HG03558 (cell line): Measurements from ENCODE around the gene S1PR3.
"Not testable (repeated sequence)": the region's sequence is repeated elsewhere in the genome, so short reads cannot be mapped to it uniquely, and the experiment has no call there.

ENCODE experiments used
- ATAC-seq: cut with Tn5 transposase; IDR thresholded peaks from one replicate; pipeline ENCODE4 v1.9.1; 2021; ENCODE audit warnings: moderate number of reproducible peaks; ENCODE audit not compliant: unreplicated experiment; ENCODE audit errors: extremely low read depth

Gene S1PR3

DNA sequence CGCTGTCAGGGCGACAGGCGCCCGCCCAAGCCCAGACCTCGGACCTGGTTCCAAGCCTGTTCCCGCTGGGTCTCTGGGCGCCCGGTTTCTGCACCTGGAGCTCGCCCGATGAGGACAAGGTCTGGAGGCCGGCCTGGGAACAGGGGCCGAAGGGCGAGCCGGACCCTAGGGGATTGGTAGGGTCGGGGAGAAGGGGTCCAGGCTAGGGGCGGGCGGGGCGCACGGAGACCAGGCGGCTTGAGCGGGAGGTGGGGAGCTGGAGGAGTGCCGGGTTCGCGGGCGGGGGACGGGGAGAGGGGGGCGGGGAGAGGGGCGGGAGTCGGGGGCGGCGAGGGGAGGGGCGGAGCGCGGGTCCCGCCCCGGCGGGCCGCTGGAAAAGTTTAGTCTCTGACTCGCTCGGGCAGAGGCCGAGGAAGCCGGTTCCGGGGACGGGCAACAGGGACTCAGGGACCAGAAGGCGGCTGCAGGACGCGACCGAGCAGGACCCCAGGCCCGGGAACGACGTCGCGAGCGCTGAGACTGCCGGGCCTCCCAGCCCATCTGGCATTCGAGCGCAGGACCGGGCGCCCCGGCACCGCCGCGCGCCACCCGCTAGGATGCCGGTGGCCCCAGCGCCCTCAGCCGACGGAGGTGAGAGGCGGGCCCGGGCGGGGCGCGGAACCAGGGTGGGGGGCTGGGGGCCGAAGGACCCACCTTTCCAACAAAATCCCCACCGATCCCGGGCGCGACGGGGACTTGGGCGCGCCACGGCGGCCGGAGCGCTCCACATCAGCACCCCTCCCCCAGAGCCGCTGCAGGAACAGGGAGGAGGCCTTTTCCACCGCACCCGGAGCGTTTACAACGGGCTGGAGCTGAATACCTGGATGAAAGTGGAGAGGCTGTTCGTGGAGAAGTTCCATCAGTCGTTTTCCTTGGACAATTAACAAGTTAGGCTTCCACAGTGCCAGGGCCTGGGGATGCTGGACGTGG, at the start of gene S1PR3:
Gene S1PR3 (plus strand): TSS at position 403 of the 969 bp plus-strand sequence. CDS start 9,733 bp downstream, outside the sequence.
- no peak for ATAC-seq

DNA sequence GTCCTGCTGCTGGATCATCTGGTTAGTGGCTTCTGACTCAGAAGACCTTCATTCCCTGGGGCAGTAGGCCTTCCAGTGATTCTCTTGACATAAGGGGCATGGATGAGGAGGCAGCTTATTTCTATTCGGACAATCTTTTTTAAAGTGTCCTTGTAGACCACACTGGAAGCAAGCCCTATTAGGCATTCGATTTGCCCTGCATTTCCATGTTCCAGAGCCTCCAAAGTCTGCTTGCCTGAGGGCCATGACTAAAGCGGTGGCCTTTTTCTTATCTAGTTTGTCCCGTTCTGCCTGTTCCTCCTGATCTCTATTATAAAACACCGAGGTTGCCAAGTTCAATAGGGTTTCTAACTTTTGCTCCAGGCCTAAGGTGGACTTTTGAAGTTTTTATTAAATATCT, 49.7 kb upstream of the S1PR3 start:
- not testable (repeated sequence) for ATAC-seq

DNA sequence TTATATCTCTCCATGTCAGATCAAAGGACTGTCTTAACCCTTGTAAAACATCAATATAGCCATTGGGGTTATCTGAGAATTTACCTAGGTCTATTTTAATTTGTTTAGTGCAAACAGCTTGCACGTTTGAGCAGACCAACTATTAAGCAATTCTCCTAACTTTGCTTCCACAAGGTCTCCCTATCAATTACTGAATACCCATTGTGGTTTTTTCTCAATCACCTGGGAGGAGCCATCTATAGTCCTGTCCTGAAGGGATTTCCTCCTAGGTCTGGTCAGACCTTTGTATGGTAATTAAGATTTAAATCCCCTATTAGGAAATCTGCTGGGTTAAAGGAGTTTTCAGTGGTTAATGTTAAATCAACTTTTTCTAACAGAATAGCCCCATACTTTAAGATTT, 48.9 kb upstream of the S1PR3 start:
- ATAC-seq, result no peak

DNA sequence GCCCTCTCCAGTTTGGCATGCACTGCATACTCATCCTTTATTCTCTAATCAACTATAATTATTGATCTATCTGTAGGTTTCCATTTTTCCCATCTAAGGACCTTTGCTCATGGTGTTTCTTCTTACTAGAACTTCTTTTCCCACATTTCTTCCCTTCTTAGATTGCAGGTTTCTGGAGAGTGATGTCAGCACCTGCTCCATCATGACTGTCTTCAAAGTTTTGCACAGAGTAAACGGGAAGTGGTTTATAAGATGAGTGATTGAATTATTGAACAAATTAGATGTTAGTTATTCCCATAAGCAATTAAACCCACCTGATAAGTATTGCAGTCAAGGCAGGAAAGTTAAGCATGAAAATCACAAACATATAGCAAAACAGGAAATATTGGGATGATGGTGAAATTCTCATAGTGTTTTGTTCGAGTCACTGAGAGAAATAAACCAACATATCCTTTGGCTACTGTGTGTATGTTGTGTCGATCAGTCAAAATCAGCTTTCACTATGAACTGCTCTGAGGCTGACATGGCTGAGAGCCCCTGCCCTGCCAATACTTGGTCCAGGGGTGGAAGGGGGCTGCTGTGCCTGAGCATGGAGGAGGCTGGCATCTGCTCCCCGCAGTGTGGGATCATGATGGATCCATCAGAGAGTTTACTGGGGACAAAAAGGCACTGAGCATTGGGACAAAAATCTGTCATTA, 45.5 kb upstream of the S1PR3 start:
- ATAC-seq, result no peak

DNA sequence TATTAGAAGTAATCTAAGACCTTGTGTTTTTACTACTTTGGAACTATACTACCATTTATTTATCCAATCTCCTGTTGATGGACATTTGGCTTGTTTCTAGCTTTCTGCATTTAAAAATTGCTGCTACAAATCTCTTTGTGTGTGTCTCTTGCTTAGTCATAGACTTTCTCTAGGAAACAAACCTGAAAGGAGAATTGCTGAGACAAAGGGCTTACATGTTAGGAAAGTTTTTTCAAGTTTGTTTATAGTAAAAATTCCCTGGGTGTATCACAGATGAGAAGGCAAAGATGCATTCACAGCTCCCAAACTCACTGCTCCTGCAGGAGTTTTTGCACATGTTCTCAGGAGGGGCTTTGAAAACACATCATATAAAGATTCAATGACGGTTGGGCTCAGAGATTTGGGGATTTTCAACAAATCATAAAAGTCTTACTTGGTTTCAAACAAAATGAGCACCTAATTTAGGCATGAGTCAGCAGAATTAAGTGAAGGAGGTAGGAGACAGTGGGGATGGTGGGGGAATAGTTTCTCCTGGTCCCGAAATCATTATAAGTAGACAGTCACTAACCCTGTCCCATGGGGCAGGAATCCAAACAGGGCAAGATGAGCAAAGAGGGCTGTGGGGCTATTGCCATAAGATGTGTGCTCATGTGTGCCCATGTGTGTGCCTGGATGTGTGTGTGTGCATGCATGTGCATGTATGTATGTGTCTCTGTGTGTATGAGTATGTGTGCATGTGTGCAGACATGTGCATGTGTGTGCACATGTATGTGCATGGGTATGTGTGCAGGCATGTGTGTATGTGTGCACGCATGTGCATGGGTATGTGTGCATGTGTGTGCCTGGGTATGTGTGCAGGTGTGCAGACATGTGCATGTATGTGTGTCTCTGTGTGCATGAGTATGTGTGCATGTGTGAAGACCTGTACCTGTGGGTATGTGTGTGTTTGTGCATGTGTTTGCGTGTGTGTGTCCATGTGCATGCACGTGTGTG, 43.4 kb upstream of the S1PR3 start:
- ATAC-seq, result no peak

DNA sequence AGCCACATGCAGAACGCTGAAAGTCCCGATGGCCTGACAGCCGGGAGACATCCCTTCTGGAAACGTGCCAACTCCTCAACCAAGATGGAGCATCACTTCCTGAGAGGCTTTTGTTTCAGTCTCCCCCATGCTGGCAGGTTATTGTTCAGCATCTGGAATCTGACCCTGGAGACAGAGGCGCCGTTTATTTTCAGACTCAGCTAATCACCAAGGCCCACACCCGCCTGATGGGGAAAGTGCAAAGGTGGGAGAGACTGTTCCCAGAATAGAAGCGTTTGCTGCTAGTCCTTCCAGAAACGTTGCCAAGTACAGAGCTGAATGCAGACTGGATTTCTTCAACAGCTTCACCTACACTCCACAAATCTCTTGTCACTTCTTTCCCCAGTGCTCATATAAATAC, 41.8 kb upstream of the S1PR3 start:
- ATAC-seq, result no peak

DNA sequence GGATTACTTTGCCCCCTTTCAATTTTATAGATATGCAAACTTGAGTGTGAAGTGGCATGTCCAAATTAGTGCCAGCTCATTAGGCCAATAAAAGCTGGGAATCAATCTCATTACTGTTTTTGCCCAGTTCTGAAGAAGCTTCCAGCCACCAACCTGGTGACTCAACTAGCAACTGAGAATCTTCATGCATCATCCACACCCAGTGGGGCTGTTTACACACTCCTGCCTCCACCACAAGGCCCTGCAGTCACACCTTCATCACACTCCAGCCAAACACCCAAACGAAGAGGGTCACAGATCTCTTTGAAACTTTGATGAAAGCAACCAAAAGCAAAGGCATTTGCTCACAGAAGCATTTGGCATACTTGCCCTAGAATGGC, 41.3 kb upstream of the S1PR3 start:
- no peak for ATAC-seq

DNA sequence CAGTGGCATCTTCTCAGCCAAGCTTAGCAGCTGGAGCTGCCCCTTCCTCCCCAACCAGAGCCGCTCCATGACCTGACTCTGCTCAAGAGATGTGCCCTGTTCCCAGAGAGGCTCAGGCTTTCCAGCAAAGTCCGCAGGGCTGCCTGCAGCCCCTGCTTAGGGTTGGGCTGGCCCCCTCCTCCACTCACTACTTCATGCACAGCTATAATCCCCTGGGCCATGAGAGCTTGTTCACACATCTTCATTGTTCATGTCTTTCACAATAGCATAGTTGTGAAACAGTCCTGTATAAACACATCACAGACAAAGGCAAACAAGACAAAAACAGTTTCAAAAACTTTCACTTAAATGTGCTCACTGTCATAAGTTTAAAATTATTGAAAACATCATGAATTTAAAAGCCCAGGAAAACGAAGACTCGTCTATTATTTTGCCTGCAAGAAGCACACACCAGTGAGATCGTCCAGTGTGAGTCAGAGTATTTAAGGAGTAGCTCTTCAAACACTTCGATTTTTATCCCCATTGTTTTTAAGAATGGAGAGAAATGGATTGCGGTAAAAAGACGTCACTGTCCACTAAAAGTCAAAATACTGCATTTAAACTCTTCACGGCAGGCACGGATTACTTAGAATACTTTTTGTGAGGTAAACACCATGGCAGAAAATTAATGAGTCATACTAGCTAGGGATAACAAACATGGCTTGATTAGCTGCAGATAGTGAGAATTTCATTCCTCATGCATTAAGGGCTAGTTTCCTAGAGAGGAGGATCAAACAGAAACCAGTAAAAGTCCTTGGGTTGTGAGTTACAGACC, 40.7 kb upstream of the S1PR3 start:
- ATAC-seq, result no peak

DNA sequence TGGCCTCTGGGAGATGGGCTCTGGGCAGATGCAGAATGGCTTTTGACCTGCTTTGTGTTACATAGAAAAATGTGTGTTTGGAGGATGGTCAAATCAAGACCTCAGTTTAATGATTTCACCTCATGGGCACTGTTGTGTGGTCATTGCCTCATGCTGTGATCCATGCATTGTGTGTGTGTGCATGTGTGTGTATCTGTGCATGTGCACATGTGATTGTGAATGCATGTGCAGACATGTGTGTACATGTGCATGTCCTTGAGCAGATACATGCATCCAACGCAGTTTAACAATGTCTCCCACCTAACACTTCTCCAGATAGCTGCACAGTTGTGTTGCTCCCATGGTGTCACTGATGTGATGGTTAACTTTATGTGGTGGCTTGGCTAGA, 40.1 kb upstream of the S1PR3 start:
- ATAC-seq, result no peak

DNA sequence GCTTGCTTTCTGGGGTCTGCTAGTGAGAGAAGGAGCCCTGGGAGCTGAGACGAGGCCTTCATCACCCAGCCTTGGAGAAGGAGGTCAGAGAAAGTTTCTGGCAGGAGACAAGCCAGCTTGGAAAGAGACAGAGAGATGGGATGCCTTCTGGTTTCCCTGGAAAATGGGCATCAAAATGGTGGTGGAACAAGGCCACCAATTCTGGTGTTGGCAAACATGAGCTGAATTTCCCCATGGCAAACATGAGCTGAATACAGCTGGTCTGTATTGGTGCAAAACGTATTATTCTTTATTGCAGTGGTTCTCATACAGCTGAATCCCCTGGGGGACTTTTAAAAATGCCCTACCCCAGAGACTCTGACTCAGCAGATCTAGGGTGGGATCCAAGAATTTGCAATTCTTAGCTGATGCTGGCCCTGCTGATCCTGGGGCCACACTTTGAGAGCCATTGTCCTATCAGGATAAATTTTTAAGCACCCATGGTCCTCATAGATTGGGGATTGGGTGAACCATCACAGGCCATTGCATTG, 39.1 kb upstream of the S1PR3 start:
- no peak for ATAC-seq

DNA sequence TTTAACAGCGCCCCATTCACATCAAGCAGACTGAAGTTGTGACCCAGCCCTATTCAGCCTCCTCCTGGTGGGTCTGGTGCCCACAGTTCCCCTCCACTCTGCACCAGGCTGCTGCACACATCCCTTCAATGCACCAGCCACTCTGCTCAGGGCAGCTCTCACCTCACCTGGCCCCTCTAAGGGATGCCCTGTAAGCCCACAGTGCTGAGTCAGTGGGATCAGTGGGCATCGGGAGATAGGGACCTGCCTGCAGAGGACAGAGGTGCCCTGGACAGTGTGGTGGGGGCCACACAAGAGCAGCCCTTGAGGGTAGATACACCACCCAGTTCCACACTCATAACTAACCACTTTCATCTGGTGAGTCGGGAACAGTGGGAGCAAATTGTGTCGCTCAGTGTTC, 38.3 kb upstream of the S1PR3 start:
- ATAC-seq, result no peak

DNA sequence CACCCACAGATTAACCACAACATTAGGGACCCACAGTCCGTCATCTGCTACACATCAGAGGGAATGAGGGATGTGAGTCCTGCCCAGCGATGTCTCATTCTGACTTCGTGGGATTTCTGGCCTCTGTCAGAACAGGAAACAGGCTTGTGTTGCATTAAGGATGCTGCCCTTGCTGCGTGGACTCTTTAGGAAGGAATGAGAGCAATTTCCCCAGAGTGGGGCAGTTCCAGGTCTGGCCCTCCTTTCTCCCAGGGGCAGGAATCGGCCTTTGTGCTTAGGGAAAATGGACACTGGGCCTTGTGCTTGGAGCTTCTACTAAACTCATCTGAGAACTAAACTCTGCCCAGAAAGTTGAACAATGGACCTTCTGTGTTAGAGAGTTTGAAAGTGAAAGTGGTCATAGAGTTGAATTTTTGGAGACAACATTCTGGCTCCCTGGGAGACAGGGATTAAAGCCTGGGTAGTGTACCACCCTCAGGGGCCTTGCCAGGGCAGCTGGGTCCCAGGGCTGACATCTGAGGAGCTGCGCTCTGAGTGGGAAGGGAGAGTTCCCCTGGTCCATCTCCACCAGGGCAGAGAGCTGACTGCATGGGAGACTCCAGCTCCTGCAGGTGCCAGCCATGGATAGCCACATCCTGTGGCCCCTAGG, 37.8 kb upstream of the S1PR3 start:
- ATAC-seq, result no peak

DNA sequence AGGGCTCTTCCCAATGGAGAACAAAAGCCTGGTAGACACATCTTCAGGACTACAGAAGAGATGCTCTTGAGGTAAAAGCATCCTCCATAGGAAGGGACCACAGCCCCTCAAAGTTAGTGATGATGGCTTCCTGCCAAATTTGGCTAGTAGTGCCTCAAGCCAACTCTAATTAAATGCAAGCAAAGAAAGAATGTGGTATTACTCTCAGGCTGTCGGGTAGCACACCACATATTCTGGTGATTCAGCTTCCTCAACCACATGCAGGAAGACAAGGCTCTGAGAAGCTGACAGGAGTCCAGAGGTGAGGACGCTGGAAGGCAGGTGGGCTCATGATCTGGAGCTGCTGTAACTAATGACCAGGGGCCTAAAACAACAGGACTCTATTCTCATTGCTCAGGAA, 37.2 kb upstream of the S1PR3 start:
- no peak for ATAC-seq

DNA sequence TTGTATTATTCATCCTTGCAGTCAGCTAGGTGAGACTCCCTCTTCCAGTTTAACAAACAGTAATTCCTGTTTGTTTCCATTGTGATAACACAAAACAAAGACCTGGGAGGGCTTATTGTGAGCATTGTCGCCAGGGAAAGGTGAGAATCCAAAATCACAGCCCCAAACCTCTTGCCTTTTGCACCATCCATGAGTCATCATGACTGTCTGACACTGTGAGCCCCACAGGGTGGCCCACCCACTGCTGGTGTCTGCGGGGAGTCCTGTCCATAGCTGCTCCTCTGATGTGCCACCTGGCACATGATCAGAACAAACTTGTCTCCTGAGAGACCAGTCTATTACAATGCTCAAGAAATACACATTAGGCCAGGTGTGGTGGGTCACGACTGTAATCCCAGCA, 33.7 kb upstream of the S1PR3 start:
- no peak for ATAC-seq

DNA sequence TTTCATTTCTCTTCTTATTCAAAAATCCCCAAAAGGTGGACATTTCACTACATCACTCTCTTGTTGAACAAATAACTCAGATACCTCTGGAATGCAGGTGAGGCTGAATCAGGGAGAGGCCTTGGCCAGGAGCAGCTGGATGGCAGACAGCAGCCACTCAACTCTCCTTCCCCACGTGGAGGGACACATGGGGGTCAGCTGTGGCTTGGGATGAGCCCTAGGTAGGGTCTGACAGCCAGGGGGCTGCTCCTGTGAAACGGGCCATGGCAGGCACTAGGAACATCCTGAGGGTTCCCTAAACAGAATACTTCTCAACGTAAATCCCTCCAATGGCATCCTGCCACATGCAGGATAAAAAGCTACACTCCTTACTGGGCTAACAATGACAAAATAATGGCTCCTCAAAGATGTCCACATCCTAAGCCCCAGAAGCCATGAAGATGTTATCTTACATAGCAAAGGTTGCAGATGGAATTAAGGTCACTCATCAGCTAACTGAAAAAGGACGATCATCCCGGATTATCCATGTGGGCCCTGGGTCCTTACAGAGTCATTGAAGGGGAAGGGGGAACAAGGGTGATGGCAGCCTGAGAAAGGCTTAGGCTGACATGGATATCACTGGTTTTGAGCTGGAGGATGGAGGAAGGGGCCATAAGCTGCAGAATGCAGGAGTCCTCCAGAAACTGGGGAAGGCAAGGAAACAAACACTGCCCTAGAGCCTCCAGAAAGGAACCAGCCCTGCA, 31.4 kb upstream of the S1PR3 start:
- ATAC-seq, result no peak

DNA sequence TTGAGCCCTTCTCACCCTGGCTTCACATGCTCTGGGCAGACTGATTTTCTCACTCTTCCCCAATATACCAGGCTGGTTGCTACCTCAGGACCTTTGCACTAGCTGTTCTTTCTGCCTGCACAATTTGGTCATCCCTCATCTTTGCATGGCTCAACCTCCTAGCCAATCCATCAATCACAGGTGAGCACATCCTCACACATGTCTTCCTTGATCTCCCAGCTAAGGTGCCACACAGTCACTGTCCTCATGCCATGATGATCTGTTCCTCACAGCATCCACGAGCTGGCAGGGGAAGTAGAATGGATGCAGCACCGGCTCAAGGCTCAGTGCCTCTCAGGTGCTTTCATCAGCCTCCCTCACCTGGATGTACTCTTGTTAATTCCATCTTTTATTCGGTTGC, 30.6 kb upstream of the S1PR3 start:
- no peak for ATAC-seq

DNA sequence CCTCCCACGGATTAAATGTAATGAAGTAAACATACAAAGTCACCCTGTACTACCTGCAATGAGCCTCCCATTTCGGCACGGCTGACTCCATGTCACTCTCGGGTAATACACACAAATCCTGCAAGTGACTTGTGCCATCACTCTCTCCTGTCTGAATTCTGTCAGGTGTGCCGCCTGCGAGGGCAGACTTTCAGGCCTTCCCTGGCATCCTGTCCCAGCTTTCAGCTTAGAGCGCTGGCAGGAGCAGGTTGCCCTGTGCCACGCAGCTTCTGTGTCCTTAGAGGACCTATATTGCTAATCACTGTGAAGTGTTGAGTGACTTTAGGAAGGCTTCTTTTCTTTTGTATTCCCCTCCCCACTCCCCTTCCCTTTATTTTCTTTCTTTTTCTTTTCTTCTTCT, 25.8 kb upstream of the S1PR3 start:
- ATAC-seq, result no peak
